Stimulated activated CD4-positive, alpha-beta T cell treated with anti-CD3 and anti-CD28 coated beads, TNF-alpha, amount 100 ng/mL, for 48 hours (primary cell): ENCODE measurements around the gene IDNK.

ENCODE experiments used
- DNase-seq, 3 donors: peaks; one replicate each; pipeline ENCODE4 v3.0.0-alpha.2; 2020; ENCODE audit warnings: low read depth in 3 of 3

The IDNK gene

DNA sequence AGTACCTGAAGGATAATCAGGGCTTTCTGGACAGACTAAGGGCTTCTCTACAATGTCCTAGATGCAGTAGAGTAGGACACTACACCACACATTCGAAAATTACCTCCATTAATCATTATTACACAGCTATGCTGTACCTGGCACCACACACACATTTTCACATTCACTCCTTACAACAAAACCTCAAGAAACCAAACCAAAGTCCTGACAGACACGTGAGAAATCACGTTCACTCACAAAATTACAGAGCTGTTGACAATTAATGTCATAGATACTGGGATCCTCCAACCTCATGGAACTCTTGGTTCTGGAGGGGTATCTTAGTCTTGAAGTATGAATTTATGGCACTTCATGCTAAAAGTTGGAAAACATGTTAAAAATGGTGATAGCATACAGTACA is 68.5 kb downstream of the IDNK start:
- DNase-seq = no peak
